ENCODE data around the gene SAP25. TPM values are rescaled to one million over a fixed set of nuclear protein-coding genes. Genes with fewer than 3 reads are reported as not detected.

SAP25 gene
- total RNA-seq, 3 donors from 2014 or later: 2.8 to 4.3 (median 3.5) TPM

DNA sequence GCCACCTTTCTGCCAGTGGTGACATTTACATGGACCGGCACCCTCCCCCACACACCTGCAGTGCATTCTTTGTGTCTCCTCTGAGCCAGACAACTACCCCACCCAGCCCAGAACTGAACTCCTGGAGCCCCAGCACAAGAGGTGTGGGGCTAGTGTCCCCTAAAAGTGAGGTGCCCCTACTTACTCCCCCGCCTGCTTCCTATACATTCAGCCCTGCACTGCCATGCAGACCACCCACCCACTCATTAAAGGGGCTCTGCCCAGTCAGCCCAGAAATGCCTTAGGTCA, 1.9 kb downstream of the SAP25 start:
- intact Hi-C loops (cut with DNase I, micrococcal nuclease): no loop called here
- peaks cover 32% of the 10 kb centered on the region for H3K4me1 ChIP-seq (ENCODE audit: low read depth)
- DNase-seq: peak in 1 of 3 donors; percentile 24
- ATAC-seq: no peak
- TF ChIP-seq, protein P1, sequence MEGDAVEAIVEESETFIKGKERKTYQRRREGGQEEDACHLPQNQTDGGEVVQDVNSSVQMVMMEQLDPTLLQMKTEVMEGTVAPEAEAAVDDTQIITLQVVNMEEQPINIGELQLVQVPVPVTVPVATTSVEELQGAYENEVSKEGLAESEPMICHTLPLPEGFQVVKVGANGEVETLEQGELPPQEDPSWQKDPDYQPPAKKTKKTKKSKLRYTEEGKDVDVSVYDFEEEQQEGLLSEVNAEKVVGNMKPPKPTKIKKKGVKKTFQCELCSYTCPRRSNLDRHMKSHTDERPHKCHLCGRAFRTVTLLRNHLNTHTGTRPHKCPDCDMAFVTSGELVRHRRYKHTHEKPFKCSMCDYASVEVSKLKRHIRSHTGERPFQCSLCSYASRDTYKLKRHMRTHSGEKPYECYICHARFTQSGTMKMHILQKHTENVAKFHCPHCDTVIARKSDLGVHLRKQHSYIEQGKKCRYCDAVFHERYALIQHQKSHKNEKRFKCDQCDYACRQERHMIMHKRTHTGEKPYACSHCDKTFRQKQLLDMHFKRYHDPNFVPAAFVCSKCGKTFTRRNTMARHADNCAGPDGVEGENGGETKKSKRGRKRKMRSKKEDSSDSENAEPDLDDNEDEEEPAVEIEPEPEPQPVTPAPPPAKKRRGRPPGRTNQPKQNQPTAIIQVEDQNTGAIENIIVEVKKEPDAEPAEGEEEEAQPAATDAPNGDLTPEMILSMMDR (IDR thresholded peaks at IDR 0.05): no peak
- no peaks in the 10 kb centered on the region for H3K9me3 ChIP-seq
- H3K36me3 ChIP-seq (ENCODE audit: low read depth): no peaks in the 10 kb centered on the region
- H3K4me3 ChIP-seq: no peak overlapping the region

DNA sequence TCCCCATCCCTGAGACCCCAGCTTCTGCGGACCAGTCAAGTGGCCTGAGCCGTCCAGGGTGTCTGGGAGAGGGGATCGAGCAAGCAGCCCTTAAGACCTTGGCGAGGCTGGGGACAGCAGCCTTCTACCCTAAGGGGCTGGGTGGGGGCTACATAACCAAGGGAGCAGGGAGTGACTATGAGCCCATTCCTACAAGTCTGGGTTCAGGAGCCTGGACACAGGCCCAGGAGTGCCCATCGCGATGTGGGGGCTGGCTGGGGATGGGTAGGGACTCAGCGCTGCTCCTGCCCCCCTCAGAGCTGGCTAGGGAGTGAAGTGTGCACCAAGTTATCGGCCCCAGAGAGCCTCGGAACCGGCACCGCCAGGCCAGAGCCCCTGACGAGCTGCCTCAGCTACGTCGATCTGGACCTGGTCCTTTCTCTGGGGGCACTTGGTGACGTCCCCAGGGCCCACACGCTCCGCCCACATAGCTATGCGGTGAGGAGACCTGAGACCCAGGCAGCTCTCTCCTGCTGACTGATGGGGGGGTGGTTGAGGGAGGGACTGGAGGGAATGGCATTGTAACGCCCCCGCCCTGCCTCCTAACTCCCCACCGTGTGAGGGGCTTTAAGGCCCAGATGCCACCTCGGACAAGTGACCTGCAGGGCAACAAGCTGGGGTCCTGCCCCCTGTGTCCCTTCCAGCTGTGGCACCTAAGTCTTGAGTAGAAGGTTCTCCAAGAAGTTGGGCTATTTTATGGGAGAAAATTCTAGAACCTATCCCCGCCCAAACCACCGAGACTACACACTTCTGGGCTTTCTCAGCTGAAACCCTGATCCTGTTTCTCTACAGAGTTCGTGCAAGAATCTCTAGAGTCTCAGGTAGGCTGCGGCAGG, 2.5 kb downstream of the SAP25 start:
- no peaks in the 10 kb centered on the region for H3K36me3 ChIP-seq (ENCODE audit: low read depth)
- DNase-seq (peak in 2 of 3 donors; percentile 33 to 52), ATAC-seq (no peak)
- TF ChIP-seq, protein P1 (IDR thresholded peaks at IDR 0.05): no peak
- no peaks in the 10 kb centered on the region for H3K9me3 ChIP-seq
- no peak overlapping the region for H3K4me3 ChIP-seq
- peaks cover 32% of the 10 kb centered on the region for H3K4me1 ChIP-seq (ENCODE audit: low read depth)
- intact Hi-C loops (cut with DNase I, micrococcal nuclease): no loop called here

DNA sequence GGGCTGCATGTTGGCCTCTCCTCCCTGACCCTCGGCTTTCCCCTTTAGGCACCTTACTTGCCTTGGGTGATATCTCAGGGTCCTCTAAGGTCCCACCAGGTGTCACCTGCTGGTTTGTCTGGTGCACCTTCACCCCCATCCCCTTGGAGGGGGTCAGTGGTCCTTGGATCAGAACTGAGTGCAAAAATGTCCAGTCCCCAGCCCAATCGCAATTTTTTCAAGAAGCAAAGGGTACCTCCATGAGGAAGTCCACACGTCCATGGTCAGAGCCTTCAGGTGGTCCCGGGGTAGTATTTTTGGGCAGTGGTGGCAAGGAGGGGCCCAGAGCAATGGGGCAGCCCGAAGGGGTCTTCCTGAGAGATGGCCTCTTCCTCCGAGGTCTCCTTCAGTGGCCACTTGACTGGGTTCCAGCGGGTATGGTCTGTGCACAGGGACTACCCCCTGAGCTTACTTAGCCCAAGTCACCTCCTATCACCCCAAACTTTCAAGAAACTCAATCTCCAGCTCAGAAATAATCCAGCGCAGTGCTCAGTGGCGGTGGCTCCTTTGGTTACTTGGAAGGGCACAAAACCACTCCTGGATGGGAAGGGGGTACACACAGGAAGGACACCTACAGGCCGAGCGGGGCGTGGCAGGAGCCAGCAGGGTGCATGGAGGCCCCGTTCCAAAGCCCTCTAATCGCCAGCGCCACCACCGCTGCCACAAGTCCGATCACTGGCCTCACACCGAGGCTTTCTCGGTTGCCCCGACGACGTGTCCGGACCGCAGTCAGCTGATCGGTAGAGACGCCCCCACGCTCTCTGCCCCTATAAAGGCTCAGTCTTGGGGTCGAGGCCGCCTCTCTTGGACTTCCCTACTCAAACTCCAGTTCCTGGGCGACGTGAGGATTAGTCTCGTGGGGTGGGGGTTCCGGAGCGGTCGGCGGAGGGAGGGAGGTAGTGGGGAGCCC, 4.5 kb downstream of the SAP25 start:
- Histone ChIP-seq H3K4me1 (ENCODE audit: low read depth) (peaks cover 32% of the 10 kb centered on the region), H3K36me3 (ENCODE audit: low read depth) (no peaks in the 10 kb centered on the region), H3K4me3 (no peak overlapping the region), H3K9me3 (no peaks in the 10 kb centered on the region)
- peak; percentile 60 for ATAC-seq
- TF ChIP-seq, protein P1 (IDR thresholded peaks at IDR 0.05): peak; percentile 6
- DNase-seq: peak; percentile 72 to 81 (median 79)
- intact Hi-C loops (cut with DNase I, micrococcal nuclease): no loop called here

DNA sequence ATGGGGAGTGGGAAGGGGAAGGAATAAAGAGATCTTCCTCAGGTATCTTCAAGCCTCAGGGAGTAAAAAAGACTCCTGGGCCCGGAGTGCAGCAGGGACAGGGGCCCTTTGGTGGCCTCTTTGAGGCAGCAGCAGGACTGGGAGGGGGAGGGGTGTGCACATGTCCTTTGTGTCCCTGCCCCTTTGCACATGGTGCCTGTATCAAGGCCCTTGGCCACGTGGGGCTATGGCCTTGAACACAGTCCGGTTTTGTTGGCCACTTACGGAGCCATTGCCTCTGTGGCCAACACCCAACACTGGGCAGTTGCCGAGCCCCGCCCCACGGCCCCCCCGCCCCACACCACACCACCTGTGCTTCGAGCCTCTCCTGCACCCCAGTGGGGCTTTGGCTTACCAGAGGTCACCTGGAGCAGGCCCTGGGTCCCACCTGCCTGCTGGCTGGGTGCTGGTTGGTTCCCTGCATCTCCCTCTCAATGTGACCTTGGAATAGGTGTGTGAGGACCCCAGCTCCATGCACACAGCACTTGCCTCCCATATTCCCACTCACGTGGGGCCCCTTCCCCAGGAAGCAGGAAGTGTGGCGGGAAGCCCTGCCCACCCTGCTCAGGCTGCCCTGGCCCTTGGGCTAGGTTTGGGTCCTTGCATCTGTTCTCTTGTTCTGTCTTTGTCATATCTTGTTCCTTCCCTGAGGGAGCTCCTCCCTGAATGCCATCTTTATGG, 5.4 kb downstream of the SAP25 start:
- ATAC-seq (peak; percentile 54), DNase-seq (peak; percentile 69 to 77 (median 76))
- intact Hi-C loops (cut with DNase I, micrococcal nuclease): no loop called here
- TF ChIP-seq, protein P1 (IDR thresholded peaks at IDR 0.05): no peak
- H3K36me3 ChIP-seq (ENCODE audit: low read depth): no peaks in the 10 kb centered on the region
- peaks cover 32% of the 10 kb centered on the region for H3K4me1 ChIP-seq (ENCODE audit: low read depth)
- no peaks in the 10 kb centered on the region for H3K9me3 ChIP-seq
- H3K4me3 ChIP-seq: no peak overlapping the region

DNA sequence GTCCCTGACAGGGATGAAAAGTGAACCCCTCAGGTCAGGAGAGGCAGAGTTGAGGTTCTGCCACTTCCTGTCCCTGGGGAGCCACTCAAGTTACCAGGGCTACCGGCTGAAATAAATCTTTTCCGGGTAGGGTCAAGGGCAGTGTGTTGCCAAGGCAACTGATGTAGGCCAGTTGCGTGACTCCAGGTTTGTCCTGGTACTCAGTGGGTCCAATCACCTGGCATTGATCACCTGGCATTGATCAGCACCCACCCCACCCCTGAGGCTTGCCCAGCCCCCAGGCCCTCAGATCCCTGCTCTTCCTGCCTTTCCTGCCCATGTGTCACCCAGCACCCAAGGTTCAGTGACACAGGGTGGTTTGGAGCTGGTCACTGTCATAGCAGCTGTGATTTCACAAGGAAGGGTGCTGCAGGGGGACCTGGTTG, 5.9 kb downstream of the SAP25 start:
- Histone ChIP-seq H3K4me1 (ENCODE audit: low read depth) (peaks cover 32% of the 10 kb centered on the region), H3K36me3 (ENCODE audit: low read depth) (no peaks in the 10 kb centered on the region), H3K9me3 (no peaks in the 10 kb centered on the region), H3K4me3 (no peak overlapping the region)
- intact Hi-C loops (cut with DNase I, micrococcal nuclease): no loop called here
- ATAC-seq: no peak
- peak in 2 of 3 donors; percentile 29 to 36 for DNase-seq
- TF ChIP-seq, protein P1 (IDR thresholded peaks at IDR 0.05): no peak
